CD4-positive, alpha-beta T cell (primary cell): Measurements from ENCODE around the gene UBQLN4. TPM values are rescaled to one million over a fixed set of nuclear protein-coding genes. Genes with fewer than 3 reads are reported as not detected.

Source experiments
- ATAC-seq: fragments of 200-7000 bp; cut with Tn5 transposase; one replicate; pipeline ENCODE4 v1.10.0; 2022; ENCODE audit warnings: mild to moderate bottlenecking; ENCODE audit not compliant: poor library complexity
- CTCF ChIA-PET: fragments of 350-600 bp; sonication (Branson Sonifier 250); formaldehyde crosslinking; loops from one replicate; lab custom pipeline; 2021; ENCODE audit warnings: antibody characterized with exemption, inconsistent platforms; lab: Charles Lee
- POLR2A ChIA-PET: fragments of 350-600 bp; sonication (Branson Sonifier 250); formaldehyde crosslinking; loops from one replicate; lab custom pipeline; 2021; ENCODE audit warnings: antibody characterized with exemption, inconsistent platforms; lab: Charles Lee
- DNase-seq, 14 experiments: peaks; one replicate each; pipeline ENCODE4 v3.0.0-alpha.2; 2013 to 2020; ENCODE audit warnings: mixed read lengths in 2 of 14
- H3K27ac ChIP-seq, 2 donors: one replicate each; pipeline versions ENCODE4 v1.5.1 to v1.7.0; 2013; ENCODE audit warnings: low read length in 2 of 2, low read depth in 1 of 2, mild to moderate bottlenecking in 1 of 2
- H3K27me3 ChIP-seq, 2 experiments: 1 replicate in 1 of 2; 2 replicates in 1 of 2; pipeline versions ENCODE4 v1.6.1 to v1.7.0; 2013; ENCODE audit warnings: low read length in 2 of 2, control low read depth in 1 of 2, mild to moderate bottlenecking in 1 of 2, moderate library complexity in 1 of 2; ENCODE audit not compliant: insufficient read depth in 2 of 2, control insufficient read depth in 1 of 2
- H3K36me3 ChIP-seq: one replicate; pipeline ENCODE4 v1.6.1; 2013; ENCODE audit warnings: low read length, control low read depth; ENCODE audit not compliant: insufficient read depth
- H3K4me1 ChIP-seq: one replicate; pipeline ENCODE4 v1.6.1; 2013; ENCODE audit warnings: low read length, control low read depth; ENCODE audit not compliant: insufficient read depth
- H3K4me3 ChIP-seq: one replicate; pipeline ENCODE4 v1.5.1; 2013; ENCODE audit warnings: mild to moderate bottlenecking, low read length, moderate library complexity
- H3K9me3 ChIP-seq, 2 experiments: 1 replicate in 1 of 2; 2 replicates in 1 of 2; pipeline versions ENCODE4 v1.6.1 to v1.7.0; 2013; ENCODE audit warnings: low read length in 2 of 2, mild to moderate bottlenecking in 2 of 2, control low read depth in 1 of 2, moderate library complexity in 1 of 2; ENCODE audit not compliant: control insufficient read depth in 1 of 2, insufficient read depth in 1 of 2
- H3K27ac Mint-ChIP-seq: one replicate; pipeline ENCODE4 v1.8.0; 2020; ENCODE audit warnings: mixed read lengths
- H3K27me3 Mint-ChIP-seq: one replicate; pipeline ENCODE4 v1.8.0; 2021; ENCODE audit warnings: mixed read lengths
- H3K36me3 Mint-ChIP-seq: one replicate; pipeline ENCODE4 v1.8.0; 2021; ENCODE audit warnings: low read depth, mixed read lengths
- H3K4me1 Mint-ChIP-seq: one replicate; pipeline ENCODE4 v1.8.0; 2021; ENCODE audit warnings: low read depth, mixed read lengths
- H3K4me3 Mint-ChIP-seq: one replicate; pipeline ENCODE4 v1.8.0; 2020; ENCODE audit warnings: mild to moderate bottlenecking, mixed read lengths
- H3K9me3 Mint-ChIP-seq: one replicate; pipeline ENCODE4 v1.8.0; 2020; ENCODE audit warnings: mixed read lengths
- CTCF ChIP-seq: fragments of 200-600 bp; IDR thresholded peaks from one replicate; pipeline ENCODE4 v1.8.0; 2022; ENCODE audit warnings: antibody characterized with exemption, mild to moderate bottlenecking
- intact Hi-C, 2 experiments: fragments of 100-400 bp; cut with DNase I in 1 of 2; cut with micrococcal nuclease in 1 of 2; formaldehyde crosslinking; loops; one replicate each; pipeline versions ENCODE4 v1.15.1 to v1.9.0; 2023 to 2025; cut with DNase I, micrococcal nuclease
- total RNA-seq, 174 experiments: library from RNA in 2 of 174; stranded (reverse) in 2 of 174; gene quantifications; one replicate each; pipeline ENCODE4 v1.2.3 and lab custom pipeline; 2021 to 2026

UBQLN4 gene
- total RNA-seq, 2 experiments from 2014 or later, result 10.6 to 11.9 TPM

- H3K36me3 ChIP-seq, result peaks cover 24% of the 10 kb centered on the region
- ATAC-seq (peak; percentile 41), DNase-seq (peak; percentile 43 to 85 (median 63))
- intact Hi-C loops, result loop anchor here (1.0 to 10.0 kb wide), 7 partner anchors 31 to 778 kb away; partner anchors contain the start of genes KHDC4 (in 2 of the 2), CLK2 (in 1 of the 2), GON4L (in 1 of the 2) and HCN3 (in 1 of the 2)
- ChIA-PET CTCF (interaction anchor here (0.6 to 2.2 kb wide), 12 partner anchors 12 to 1315 kb away, joined by 3 to 16 read pairs (median 4); partner anchors contain the start of genes KHDC4, SMG5 and SSR2), POLR2A (interaction anchor here (0.5 to 1.3 kb wide), 3 partner anchors 119 to 230 kb away, joined by 3 to 4 read pairs (median 4); partner anchors contain the start of genes KHDC4, PMF1 and SMG5)
- Mint-ChIP-seq H3K4me3 (peak overlapping the region; percentile 95), H3K27ac (peak overlapping the region; percentile 82), H3K4me1 (peaks cover 40% of the 10 kb centered on the region), H3K9me3 (no peaks in the 10 kb centered on the region), H3K27me3 (no peaks in the 10 kb centered on the region), H3K36me3 (peaks cover 38% of the 10 kb centered on the region)
- H3K27me3 ChIP-seq, result no peaks in the 10 kb centered on the region
- peaks cover 34% of the 10 kb centered on the region for H3K4me1 ChIP-seq
- peak; percentile 28 for TF ChIP-seq CTCF
- peak overlapping the region; percentile 22 to 29 for H3K27ac ChIP-seq
- H3K4me3 ChIP-seq, result peak overlapping the region; percentile 91
- peaks cover 0 to 6% of the 10 kb centered on the region in 2 experiments for H3K9me3 ChIP-seq
Measured at GRCh38 chr1:156052862-156053767, 483 bp downstream of the UBQLN4 start.

GRCh38 chr1:156051011-156051725 lies 2.4 kb downstream of the UBQLN4 start:
- Histone ChIP-seq H3K27me3 (no peaks in the 10 kb centered on the region), H3K4me1 (peaks cover 31% of the 10 kb centered on the region), H3K9me3 (peaks cover 0 to 6% of the 10 kb centered on the region in 2 experiments), H3K36me3 (peaks cover 24% of the 10 kb centered on the region), H3K27ac (no peak overlapping the region), H3K4me3 (no peak overlapping the region)
- peaks cover 40% of the 10 kb centered on the region for H3K36me3 Mint-ChIP-seq
- H3K27me3 Mint-ChIP-seq, result no peaks in the 10 kb centered on the region
- H3K27ac Mint-ChIP-seq, result no peak overlapping the region
- peaks cover 35% of the 10 kb centered on the region for H3K4me1 Mint-ChIP-seq
- intact Hi-C loops, result loop anchor here (5.0 to 10.0 kb wide), 5 partner anchors 119 to 776 kb away; partner anchors contain the start of genes CLK2 (in 1 of the 2), GON4L (in 1 of the 2), HCN3 (in 1 of the 2) and KHDC4 (in 1 of the 2)
- ATAC-seq (no peak), DNase-seq (no peak)
- ChIA-PET CTCF (interaction anchor here (0.6 kb wide), 1 partner anchor 253 kb away, joined by 3 read pairs; no protein-coding TSS in a partner anchor), POLR2A (interaction anchor here (0.7 kb wide), 1 partner anchor 231 kb away, joined by 3 read pairs; the partner anchor contains the start of gene SMG5)
- peak overlapping the region; percentile 52 for H3K4me3 Mint-ChIP-seq
- no peak for TF ChIP-seq CTCF
- H3K9me3 Mint-ChIP-seq, result no peaks in the 10 kb centered on the region

GRCh38 chr1:156050376-156050775 lies 3.2 kb downstream of the UBQLN4 start:
- Mint-ChIP-seq H3K4me3 (no peak overlapping the region), H3K9me3 (no peaks in the 10 kb centered on the region), H3K27me3 (no peaks in the 10 kb centered on the region), H3K27ac (no peak overlapping the region), H3K36me3 (peaks cover 42% of the 10 kb centered on the region), H3K4me1 (peaks cover 29% of the 10 kb centered on the region)
- H3K4me1 ChIP-seq, result peaks cover 29% of the 10 kb centered on the region
- peaks cover 24% of the 10 kb centered on the region for H3K36me3 ChIP-seq
- H3K27ac ChIP-seq, result no peak overlapping the region
- ATAC-seq (no peak), DNase-seq (no peak)
- H3K27me3 ChIP-seq, result no peaks in the 10 kb centered on the region
- no peak for TF ChIP-seq CTCF
- peaks cover 0 to 6% of the 10 kb centered on the region in 2 experiments for H3K9me3 ChIP-seq
- POLR2A ChIA-PET, result no interaction called here
- CTCF ChIA-PET, result no interaction called here
- intact Hi-C loops, result loop anchor here (5.0 to 10.0 kb wide), 5 partner anchors 118 to 776 kb away; partner anchors contain the start of genes CLK2 (in 1 of the 2), GON4L (in 1 of the 2), HCN3 (in 1 of the 2) and KHDC4 (in 1 of the 2)
- no peak overlapping the region for H3K4me3 ChIP-seq
